ENCODE results near the gene ACSS2. TPM values are rescaled to one million over a fixed set of nuclear protein-coding genes. Genes with fewer than 3 reads are reported as not detected.
"Not testable (repeated sequence)": the region's sequence is repeated elsewhere in the genome, so short reads cannot be mapped to it uniquely, and the experiment has no call there.

The ACSS2 gene
- total RNA-seq, 1 donor, result 76.4 TPM

GRCh38 chr20:34892671-34893070 is 16.3 kb downstream of the ACSS2 start:
- peaks cover 13% of the 10 kb centered on the region for H3K4me1 ChIP-seq (ENCODE audit: insufficient read depth, low read length)
- H3K27me3 ChIP-seq (ENCODE audit: insufficient read depth, low read length), result no peaks in the 10 kb centered on the region
- TF ChIP-seq CTCF (IDR thresholded peaks at IDR 0.05; ENCODE audit: extremely low read depth, low read depth, low read length), result no peak
- no peak overlapping the region for H3K4me2 ChIP-seq (ENCODE audit: insufficient read depth, low read length)
- no peak overlapping the region for H2AFZ ChIP-seq (ENCODE audit: low read length)
- H3K4me3 ChIP-seq (ENCODE audit: insufficient read depth, low read length), result no peak overlapping the region
- H3K9me3 ChIP-seq (ENCODE audit: low read depth, low read length), result no peaks in the 10 kb centered on the region
- DNase-seq (ENCODE audit: insufficient read length, low spot score, missing footprints), result no peak
- no peaks in the 10 kb centered on the region for H3K79me2 ChIP-seq (ENCODE audit: insufficient read depth, low read length)
- H3K36me3 ChIP-seq (ENCODE audit: insufficient read depth, low read length), result no peaks in the 10 kb centered on the region
- no peaks in the 10 kb centered on the region for H4K20me1 ChIP-seq (ENCODE audit: insufficient read depth, low read length)
- no peak overlapping the region for H3K27ac ChIP-seq (ENCODE audit: low read depth, low read length)

- H3K27ac ChIP-seq (ENCODE audit: low read depth, low read length), result no peak overlapping the region
Measured at GRCh38 chr20:34894723-34895122, 18.3 kb downstream of the ACSS2 start.

GRCh38 chr20:34895465-34895864 is 19.1 kb downstream of the ACSS2 start:
- Histone ChIP-seq H3K27me3 (ENCODE audit: insufficient read depth, low read length) (no peaks in the 10 kb centered on the region), H3K9me3 (ENCODE audit: low read depth, low read length) (no peaks in the 10 kb centered on the region), H3K36me3 (ENCODE audit: insufficient read depth, low read length) (no peaks in the 10 kb centered on the region), H4K20me1 (ENCODE audit: insufficient read depth, low read length) (no peaks in the 10 kb centered on the region), H3K79me2 (ENCODE audit: insufficient read depth, low read length) (no peaks in the 10 kb centered on the region), H2AFZ (ENCODE audit: low read length) (no peak overlapping the region), H3K4me1 (ENCODE audit: insufficient read depth, low read length) (peaks cover 16% of the 10 kb centered on the region), H3K4me2 (ENCODE audit: insufficient read depth, low read length) (no peak overlapping the region), H3K27ac (ENCODE audit: low read depth, low read length) (no peak overlapping the region), H3K4me3 (ENCODE audit: insufficient read depth, low read length) (no peak overlapping the region)
- no peak for TF ChIP-seq CTCF (IDR thresholded peaks at IDR 0.05; ENCODE audit: extremely low read depth, low read depth, low read length)
- no peak for DNase-seq (ENCODE audit: insufficient read length, low spot score, missing footprints)

More at GRCh38 chr20:34894723-34895122, 18.3 kb downstream of the ACSS2 start:
- Histone ChIP-seq H2AFZ (ENCODE audit: low read length) (no peak overlapping the region), H3K9me3 (ENCODE audit: low read depth, low read length) (no peaks in the 10 kb centered on the region), H4K20me1 (ENCODE audit: insufficient read depth, low read length) (no peaks in the 10 kb centered on the region), H3K79me2 (ENCODE audit: insufficient read depth, low read length) (no peaks in the 10 kb centered on the region), H3K27me3 (ENCODE audit: insufficient read depth, low read length) (no peaks in the 10 kb centered on the region), H3K36me3 (ENCODE audit: insufficient read depth, low read length) (no peaks in the 10 kb centered on the region), H3K4me3 (ENCODE audit: insufficient read depth, low read length) (no peak overlapping the region), H3K4me1 (ENCODE audit: insufficient read depth, low read length) (peaks cover 15% of the 10 kb centered on the region), H3K4me2 (ENCODE audit: insufficient read depth, low read length) (no peak overlapping the region)
- DNase-seq (ENCODE audit: insufficient read length, low spot score, missing footprints), result no peak
- TF ChIP-seq CTCF (IDR thresholded peaks at IDR 0.05; ENCODE audit: extremely low read depth, low read depth, low read length), result no peak

- no peaks in the 10 kb centered on the region for H3K36me3 ChIP-seq (ENCODE audit: insufficient read depth, low read length)
- H3K9me3 ChIP-seq (ENCODE audit: low read depth, low read length), result no peaks in the 10 kb centered on the region
- no peak overlapping the region for H3K4me3 ChIP-seq (ENCODE audit: insufficient read depth, low read length)
- TF ChIP-seq CTCF (IDR thresholded peaks at IDR 0.05; ENCODE audit: extremely low read depth, low read depth, low read length), result no peak
- peaks cover 10% of the 10 kb centered on the region for H3K4me1 ChIP-seq (ENCODE audit: insufficient read depth, low read length)
- no peak overlapping the region for H2AFZ ChIP-seq (ENCODE audit: low read length)
- H3K4me2 ChIP-seq (ENCODE audit: insufficient read depth, low read length), result no peak overlapping the region
- H3K79me2 ChIP-seq (ENCODE audit: insufficient read depth, low read length), result no peaks in the 10 kb centered on the region
- DNase-seq (ENCODE audit: insufficient read length, low spot score, missing footprints), result no peak
- H4K20me1 ChIP-seq (ENCODE audit: insufficient read depth, low read length), result no peaks in the 10 kb centered on the region
- no peaks in the 10 kb centered on the region for H3K27me3 ChIP-seq (ENCODE audit: insufficient read depth, low read length)
- no peak overlapping the region for H3K27ac ChIP-seq (ENCODE audit: low read depth, low read length)
Measured at GRCh38 chr20:34896086-34896621, 19.7 kb downstream of the ACSS2 start.

GRCh38 chr20:34898129-34898528 is 21.7 kb downstream of the ACSS2 start:
- H3K79me2 ChIP-seq (ENCODE audit: insufficient read depth, low read length); H3K36me3 ChIP-seq (ENCODE audit: insufficient read depth, low read length); H3K4me1 ChIP-seq (ENCODE audit: insufficient read depth, low read length); DNase-seq (ENCODE audit: insufficient read length, low spot score, missing footprints); H3K27me3 ChIP-seq (ENCODE audit: insufficient read depth, low read length); H3K4me3 ChIP-seq (ENCODE audit: insufficient read depth, low read length); H2AFZ ChIP-seq (ENCODE audit: low read length); H3K9me3 ChIP-seq (ENCODE audit: low read depth, low read length); H3K4me2 ChIP-seq (ENCODE audit: insufficient read depth, low read length); H3K27ac ChIP-seq (ENCODE audit: low read depth, low read length); H4K20me1 ChIP-seq (ENCODE audit: insufficient read depth, low read length): not testable (repeated sequence)

- not testable (repeated sequence) for H3K79me2 ChIP-seq (ENCODE audit: insufficient read depth, low read length); H3K27ac ChIP-seq (ENCODE audit: low read depth, low read length); H3K4me1 ChIP-seq (ENCODE audit: insufficient read depth, low read length); H3K36me3 ChIP-seq (ENCODE audit: insufficient read depth, low read length); DNase-seq (ENCODE audit: insufficient read length, low spot score, missing footprints); H2AFZ ChIP-seq (ENCODE audit: low read length); H3K27me3 ChIP-seq (ENCODE audit: insufficient read depth, low read length); H3K9me3 ChIP-seq (ENCODE audit: low read depth, low read length); H3K4me2 ChIP-seq (ENCODE audit: insufficient read depth, low read length); H3K4me3 ChIP-seq (ENCODE audit: insufficient read depth, low read length); H4K20me1 ChIP-seq (ENCODE audit: insufficient read depth, low read length)
Measured at GRCh38 chr20:34898731-34899130, 22.3 kb downstream of the ACSS2 start.
